Right renal cortex interstitium (tissue), 3 donors: ENCODE results near the gene PLCG2. TPM values are rescaled to one million over a fixed set of nuclear protein-coding genes. Genes with fewer than 3 reads are reported as not detected.

ENCODE experiments used
- DNase-seq, 3 donors: peaks; one replicate each; pipeline ENCODE4 v3.0.0-alpha.2; 2013; ENCODE audit warnings: low read depth in 3 of 3, low spot score in 2 of 3
- polyA plus RNA-seq, 3 donors: library from polyadenylated mRNA; unstranded; fragments of 120-200 nt; gene quantifications; one replicate each; pipeline ENCODE4 v1.2.1, GENCODE V29; 2013; ENCODE audit not compliant: insufficient read length in 3 of 3

PLCG2 gene
- polyA plus RNA-seq, 3 donors = 37.6 to 50.2 (median 40.7) TPM

- DNase-seq = no peak
Measured at GRCh38 chr16:81814751-81815428, 35.8 kb downstream of the PLCG2 start.

- no peak for DNase-seq
Measured at GRCh38 chr16:81815429-81815766, 36.3 kb downstream of the PLCG2 start.

- DNase-seq = no peak
Measured at GRCh38 chr16:81816351-81816750, 37.3 kb downstream of the PLCG2 start.

- DNase-seq = no peak
Measured at GRCh38 chr16:81816793-81817210, 37.7 kb downstream of the PLCG2 start.

GRCh38 chr16:81817296-81817695 lies 38.2 kb downstream of the PLCG2 start:
- DNase-seq = no peak

- no peak for DNase-seq
Measured at GRCh38 chr16:81817789-81818567, 38.9 kb downstream of the PLCG2 start.

GRCh38 chr16:81818568-81818896 lies 39.4 kb downstream of the PLCG2 start:
- no peak for DNase-seq

- no peak for DNase-seq
Measured at GRCh38 chr16:81818905-81819304, 39.8 kb downstream of the PLCG2 start.

GRCh38 chr16:81821436-81822128 lies 42.5 kb downstream of the PLCG2 start:
- DNase-seq = no peak

GRCh38 chr16:81823111-81823510 lies 44.0 kb downstream of the PLCG2 start:
- no peak for DNase-seq

GRCh38 chr16:81823734-81824133 lies 44.6 kb downstream of the PLCG2 start:
- no peak for DNase-seq

- no peak for DNase-seq
Measured at GRCh38 chr16:81826523-81826922, 47.4 kb downstream of the PLCG2 start.

- DNase-seq = no peak
Measured at GRCh38 chr16:81830845-81831540, 51.9 kb downstream of the PLCG2 start.

- no peak for DNase-seq
Measured at GRCh38 chr16:81831722-81832126, 52.6 kb downstream of the PLCG2 start.

GRCh38 chr16:81832801-81833547 lies 53.9 kb downstream of the PLCG2 start:
- DNase-seq = no peak

GRCh38 chr16:81833751-81834150 lies 54.7 kb downstream of the PLCG2 start:
- DNase-seq = no peak

GRCh38 chr16:81834868-81835267 lies 55.8 kb downstream of the PLCG2 start:
- DNase-seq = no peak

- no peak for DNase-seq
Measured at GRCh38 chr16:81836279-81837054, 57.4 kb downstream of the PLCG2 start.

- no peak for DNase-seq
Measured at GRCh38 chr16:81837312-81837751, 58.2 kb downstream of the PLCG2 start.

GRCh38 chr16:81838794-81839193 lies 59.7 kb downstream of the PLCG2 start:
- no peak for DNase-seq
